ENCODE data around the gene SHANK2.

Gene SHANK2

DNA sequence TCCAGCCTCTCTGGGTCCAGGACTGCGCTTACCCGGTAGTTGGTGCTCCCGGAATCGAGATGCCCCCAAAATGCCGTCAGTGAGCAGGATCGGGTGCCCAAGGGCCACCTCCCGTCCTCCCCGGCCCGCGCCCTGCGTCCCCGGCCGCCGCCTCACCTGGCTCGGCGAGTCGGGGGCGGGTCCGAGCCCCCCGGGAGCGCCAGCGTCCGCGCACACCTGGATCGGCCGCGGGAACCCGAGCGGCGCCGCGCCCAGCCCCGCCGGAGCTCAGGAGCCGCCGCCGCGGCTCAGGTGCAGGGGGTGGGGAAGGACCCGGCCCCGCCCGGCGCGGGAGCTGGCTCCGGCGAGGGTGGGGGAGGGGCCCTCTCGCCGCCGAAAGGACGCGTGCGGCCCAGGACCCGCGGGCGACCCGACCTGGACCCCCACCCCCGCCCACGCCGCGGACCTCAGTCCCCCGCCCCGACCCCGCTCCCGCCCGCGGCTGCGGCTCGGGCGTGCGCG is at the start of gene SHANK2:
Gene SHANK2, minus strand, starts transcription at position 309 of the 501 bp plus-strand sequence. CDS start 105,251 bp downstream, outside the sequence.
- DNase-seq, result no peak

DNA sequence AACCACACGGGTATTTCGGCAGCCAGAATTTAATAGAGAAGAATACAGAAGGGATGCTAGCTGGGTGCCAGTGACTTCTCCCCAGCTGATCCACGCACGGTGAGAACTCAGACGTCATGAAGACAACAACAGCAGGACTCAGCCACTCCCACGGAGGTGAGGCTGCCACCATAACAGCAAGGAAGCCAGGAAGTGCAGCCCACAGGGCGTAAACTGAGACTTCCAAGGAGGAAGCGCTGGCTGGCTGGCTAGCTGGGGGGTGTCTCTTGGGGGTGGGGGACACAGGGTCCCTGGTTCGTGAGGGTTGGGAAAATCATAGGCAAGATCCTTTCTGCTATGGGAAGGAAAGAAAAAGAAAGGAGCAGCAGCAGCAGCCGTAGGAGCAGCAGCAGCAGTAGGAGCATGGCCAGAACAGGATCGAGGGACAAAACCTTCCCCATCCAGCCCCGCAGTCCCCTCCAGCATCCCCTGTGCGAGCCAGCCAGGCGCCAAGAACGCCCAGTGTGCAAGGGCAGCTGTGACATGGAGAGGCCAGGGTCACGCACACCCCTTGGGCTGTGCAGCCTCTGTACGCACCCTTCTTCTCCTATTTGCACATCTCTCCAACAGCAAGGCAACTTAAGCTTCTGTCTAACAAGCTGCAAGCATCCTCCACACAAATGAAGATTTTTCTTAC is 49.6 kb upstream of the SHANK2 start:
- no peak for DNase-seq

DNA sequence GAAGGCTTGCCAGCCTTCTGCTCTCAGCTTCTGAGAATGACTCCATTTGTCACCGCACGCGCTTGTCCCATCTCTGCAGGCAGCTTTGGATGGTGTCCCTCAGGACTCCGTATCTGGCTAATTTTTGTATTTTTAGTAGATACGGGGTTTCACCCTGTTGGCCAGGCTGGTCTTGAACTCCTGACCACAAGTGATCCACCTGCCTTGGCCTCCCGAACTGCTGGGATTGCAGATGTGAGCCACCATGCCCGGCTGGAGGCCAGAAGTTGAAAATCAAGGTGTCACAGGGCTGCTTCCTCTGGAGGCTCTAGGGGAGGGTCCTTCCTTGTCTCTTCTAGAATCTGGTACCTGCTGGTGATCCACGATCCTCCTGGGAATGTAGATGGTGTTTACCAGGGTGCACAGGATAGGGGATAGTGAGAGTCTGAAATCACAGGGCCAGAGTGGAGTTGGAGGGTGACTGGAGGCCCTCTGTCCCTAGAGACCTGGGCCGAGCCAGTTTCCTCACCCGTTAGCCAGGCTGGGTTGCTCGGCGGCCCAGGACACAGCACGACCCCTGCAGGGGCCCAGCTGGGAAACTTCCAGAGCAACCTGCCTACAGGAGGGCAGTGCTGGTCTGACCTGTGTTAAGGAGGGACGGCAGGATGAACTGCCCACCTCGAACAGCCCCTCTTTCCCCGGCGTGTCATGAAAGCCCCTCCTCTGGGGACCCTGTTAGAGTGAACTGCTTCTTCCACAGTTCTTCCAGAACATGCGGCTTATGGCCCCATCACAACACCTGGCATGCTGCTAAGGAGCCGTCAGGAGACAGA is 48.9 kb upstream of the SHANK2 start:
- no peak for DNase-seq

DNA sequence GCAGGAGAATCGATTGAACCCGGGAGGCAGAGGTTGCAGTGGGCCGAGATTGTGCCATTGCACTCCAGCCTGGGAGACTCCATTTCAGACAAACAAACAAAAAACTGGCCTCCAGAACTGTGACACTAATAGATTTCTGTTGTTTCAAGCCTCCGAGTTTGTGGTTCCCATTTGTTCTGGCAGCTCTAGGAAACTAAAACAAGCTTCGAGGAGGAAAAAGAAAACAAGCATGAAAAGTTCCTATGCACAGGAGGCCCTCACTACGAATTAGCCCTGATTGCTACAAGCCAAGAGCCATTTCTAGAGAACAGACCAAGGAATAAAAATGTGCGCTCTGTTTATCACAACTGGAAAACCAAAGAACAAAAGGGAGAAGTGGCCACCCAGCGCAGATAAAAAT is 47.8 kb upstream of the SHANK2 start:
- no peak for DNase-seq

DNA sequence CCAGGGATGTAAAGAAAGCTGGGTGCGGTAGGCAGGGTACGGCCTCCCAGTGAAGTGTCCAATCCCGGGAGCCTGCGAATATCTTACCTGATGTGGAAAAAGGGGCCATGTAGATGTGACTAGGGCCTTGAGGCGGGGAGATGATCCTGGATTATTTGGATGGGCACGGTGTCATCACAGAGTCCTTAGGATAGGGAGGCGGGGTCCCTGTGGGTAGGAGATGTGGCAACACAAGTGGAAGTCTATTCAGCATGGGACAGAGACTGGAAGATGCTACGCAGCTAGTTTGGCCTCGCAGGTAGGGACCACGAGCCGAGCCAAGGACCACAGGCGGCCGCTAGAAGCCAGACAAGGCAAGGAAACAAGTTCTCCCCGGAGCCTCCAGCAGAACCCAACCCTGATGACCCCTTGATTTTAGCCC is 46.4 kb upstream of the SHANK2 start:
- no peak for DNase-seq

DNA sequence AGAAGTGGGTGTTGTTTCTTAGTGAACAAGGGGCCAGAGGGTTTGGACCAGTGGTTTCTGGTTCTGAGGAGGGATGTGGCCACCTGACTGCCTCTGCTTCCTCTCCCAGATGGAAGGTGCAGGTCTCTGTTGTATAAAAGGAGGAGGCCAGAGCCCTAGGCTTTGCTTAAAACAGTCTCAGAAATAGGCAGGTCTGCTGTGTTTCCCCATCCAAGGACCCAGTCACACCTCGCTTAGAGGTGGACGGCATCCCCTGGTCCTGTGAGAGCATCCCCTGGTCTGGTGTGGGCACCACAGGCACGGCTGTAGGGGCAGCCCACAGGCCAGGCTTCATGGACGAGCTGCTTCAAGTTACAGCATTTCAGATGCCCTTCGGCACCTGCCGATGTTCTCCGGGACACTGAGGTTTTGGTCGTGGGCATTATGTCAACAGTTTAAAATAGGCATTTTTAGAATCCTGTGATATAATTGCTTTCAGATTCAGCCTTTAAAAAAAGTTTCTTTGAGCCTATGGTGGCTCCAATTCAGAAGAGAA is 45.7 kb upstream of the SHANK2 start:
- no peak for DNase-seq

DNA sequence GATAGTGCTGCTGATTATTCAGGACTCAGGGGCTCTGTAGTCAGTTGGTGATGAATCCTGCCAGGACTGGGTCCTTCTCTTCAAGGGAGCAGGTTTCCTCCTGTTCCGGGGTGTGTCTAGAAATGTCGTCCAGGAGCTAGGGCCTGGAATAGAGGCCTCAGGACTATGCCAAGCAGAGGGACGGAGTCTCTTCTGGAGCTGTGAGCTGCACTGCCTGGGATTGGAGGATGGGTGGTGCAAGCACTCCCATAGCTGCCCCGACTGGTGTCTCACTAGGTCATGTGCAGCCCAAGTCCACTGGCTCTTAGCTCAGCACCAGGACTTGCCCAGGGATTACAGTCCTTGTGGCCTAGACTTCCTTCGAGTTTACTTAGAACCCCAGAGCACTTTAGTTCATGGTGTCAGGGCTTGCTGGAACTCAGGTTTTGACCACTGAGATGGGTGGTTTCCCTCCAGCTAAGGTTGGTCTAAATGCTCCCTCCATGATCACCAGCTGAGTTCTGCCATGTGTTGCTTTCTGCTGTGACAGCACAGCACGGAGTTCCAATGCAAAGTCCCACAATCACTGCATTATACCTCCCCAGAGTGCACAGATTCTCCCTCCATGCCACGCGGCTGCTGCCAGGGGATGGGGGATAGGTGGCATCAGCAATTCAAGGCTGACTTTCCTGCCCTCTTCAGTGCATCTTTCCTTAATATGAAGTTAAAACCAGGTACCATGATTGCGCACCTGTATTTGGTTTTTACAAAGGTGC is 42.6 kb upstream of the SHANK2 start:
- no peak for DNase-seq

DNA sequence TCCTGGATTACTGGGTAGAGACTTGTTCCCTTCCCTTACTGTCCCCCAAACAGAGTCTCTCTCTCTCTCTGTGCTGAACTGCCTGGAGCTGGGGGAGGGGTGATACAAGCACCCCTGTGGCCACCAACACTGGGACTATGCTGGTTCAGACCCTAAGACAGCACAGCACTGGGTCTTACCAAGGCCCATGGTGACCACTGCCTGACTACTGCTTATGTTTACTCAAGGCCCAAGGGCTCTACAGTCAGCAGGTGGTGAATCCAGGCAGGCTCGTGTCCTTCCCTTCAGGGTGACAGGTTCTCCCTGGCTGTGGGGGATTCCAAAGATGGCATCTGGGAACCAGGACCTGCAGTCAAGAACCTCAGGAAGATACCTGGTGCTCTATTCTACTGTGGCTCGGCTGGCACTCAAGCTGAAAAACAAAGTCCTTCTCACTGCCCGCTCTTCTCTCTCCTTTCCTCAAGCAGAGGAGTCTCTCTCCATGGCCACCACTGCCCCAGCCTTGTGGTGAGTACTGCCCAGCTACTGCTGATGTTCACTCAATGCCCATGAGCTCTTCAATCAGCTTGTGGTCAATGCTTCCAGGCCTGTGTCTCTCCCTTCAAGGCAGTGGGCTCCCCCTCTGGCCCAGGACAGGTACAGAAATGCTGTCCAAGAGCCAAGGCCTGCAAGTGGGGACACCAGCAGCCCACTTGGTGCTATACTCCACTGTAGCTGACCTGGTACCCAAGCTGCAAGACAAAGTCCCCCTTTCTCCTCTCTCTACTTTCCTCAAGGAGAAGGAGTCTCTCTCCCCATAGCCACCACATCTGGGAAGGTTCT is 41.8 kb upstream of the SHANK2 start:
- DNase-seq, result no peak

DNA sequence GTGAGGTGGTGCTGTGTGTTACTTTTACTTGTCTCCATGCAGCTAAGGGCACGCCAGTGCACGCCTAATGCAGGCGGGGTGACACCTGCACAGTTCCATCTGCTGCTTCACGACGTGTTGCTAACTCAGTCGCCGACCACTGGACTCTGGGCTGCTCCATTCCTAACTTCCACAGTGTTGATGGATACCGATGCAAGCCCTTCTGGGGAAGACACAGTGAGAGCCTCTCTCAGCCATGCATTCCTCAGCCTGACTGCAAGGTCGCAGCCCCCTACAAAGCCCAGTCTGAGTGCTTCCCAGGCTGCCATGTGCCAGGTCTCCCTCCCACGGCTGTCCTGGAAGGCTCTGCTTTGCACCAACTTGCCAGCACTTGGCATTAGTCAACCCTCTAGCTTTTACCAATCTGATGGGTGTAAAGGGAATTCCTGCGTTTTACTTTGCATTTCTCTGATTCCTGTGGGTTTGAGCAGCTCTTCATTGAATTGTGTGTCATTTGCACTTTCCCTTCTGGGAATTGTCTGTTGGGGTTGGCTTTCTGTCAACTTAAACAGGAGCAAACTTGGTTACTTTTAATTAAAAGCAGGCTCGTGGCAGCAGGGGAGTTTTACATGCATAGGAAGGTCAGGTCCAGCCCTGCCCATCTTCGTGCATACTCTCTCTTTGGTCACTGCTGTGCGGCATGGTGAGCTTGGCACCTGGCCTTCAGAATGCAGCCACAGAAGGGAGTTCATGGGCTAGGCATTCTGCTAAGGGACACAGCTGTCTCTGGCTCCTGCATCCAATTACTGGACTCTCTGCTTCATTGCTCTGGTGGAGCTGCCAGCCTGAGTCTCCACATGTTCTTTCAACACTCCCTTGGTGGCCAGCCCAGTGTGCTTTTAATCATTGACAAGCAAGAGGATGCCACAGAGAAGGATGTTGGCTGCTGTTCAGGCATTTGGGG is 34.6 kb upstream of the SHANK2 start:
- peak; percentile 14 for DNase-seq

DNA sequence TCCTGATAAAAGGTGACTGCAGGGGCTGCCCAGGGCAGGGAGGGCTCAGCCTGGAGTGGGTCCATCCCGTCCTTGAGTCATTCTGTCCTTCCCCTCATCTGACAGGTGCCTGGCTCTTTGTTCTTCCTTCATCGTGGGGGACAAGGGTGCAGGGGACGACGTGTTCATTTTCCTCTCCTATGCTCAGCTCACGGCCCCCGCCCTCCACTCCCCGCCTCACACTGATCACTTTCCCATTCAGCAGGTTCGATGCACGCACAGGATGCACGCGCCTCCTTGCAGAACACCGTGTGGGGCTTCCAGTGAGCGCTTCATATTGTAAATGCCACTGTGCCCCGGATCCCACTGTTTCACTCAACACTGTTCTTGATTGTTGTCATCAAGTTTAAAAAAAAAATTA is 32.7 kb upstream of the SHANK2 start:
- no peak for DNase-seq

DNA sequence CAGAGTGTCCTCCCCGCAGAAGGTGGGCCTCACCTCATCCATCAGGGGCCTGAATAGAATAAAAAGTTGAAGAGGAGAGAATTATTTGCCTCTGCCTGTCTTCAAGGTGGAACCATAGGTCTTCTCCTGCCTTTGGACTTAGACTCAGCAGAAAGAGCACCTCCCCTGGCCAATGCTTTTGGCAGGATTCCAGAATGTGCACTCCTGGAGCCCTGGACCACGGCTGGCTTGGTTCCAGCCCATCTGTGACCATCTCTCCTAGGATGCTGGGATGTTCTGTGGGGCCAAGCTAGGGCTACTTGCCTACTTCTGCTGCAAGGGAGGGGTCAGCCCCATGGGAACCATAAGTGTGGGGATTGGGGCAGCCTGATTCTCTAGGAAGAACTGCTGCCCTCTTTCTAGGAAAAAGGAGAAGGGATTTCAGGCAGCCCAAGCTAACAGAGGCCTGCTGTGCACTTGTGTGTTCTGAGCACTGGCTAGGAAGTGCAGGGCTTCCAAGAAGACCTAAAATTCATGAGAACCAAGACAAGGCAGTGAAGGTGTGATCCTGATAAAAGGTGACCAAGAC is 32.2 kb upstream of the SHANK2 start:
- peak; percentile 40 for DNase-seq

DNA sequence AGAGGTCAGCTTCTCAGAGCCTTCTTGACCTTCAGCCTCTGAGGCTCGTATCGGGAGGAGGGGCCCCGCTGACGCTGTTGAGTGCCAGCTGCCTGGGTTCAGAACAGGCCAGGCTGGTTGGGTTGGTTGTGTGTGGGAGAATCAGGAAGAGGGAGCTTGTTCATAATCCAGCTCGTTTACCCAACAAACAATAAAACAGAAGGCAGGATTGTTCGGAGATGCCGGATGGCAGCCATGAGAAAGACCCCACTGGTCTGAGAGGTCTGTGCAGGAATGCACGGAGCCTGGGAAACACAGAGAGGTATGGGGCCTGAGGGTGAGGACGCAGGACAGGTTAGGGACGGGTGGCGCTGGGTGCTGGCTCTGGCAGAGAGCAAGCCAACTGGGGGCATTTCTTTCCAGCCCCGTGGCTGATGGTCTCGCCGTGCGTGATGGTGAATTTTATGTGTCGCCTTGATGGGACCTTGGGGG is 31.6 kb upstream of the SHANK2 start:
- no peak for DNase-seq

DNA sequence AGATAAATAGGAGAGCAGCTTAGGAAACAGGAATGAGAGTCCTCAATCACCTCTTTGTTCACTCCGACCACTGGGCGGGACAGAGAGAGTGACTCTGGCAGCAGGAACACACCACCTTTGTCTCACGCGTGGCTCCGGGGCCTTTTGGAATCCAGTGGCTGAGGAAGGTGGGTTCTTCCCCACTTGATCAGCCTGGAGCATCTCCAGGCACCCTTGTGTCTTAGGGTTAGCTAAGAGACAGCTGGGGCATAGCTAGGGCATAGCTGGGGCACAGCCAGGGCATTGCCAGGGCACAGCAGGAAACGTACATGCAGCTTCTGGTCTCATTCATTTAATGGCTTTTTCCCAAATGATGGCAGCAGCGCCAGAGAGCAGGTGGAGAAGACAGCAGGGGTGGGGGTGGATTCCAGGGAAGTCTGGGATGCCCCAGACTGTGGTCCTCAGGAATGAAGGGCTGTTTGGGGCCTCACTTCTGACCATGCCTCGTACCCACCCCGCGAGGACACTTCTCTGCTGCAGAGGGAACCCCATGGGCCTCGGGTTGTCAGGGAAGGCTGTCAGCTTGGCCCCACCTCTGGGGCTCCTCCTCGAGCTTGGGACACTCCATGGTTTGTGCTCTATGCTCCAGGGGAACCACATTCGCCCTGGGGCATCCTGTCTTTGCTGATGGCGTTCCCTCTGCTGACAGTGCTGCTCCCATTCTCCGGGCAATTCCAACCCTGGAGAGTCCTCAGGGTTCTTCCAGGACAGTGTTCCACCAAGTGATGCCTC is 30.4 kb upstream of the SHANK2 start:
- DNase-seq, result no peak

DNA sequence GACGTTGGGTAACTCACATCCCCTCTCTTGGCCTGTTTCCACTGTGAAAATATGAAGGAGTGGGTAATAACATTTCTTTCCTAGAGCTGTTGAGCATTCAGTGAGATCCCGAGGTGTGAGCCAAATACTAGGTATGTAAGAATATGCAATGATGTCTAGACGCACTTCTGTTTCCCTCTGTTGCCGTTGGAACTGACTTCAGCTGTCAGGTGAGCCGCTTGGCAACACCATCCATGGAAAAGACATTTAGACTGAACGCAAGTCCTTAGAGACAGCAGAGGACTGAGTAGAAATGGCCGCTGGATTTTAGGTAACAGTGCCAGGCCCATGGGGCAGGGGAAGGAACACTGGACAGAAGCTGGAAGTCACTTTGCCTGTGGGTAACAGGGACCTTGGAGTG is 29.5 kb upstream of the SHANK2 start:
- DNase-seq, result no peak

DNA sequence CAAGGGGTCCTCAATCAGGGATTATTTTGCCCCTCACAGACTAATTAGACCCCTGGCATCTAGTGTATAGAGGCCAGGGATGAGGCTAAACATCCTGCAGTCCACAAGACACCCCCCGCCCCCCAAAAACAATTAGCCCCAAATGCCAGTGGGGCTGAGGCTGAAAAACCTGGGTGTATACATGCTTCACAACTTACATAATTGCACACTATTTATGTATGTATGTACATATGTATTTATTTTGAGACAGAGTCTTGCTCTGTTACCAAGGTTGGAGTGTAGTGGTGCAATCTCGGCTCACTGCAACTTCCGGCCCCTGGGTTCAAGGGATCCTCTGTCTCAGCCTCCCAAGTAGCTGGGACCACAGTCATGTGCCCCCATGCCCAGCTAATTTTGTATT is 28.8 kb upstream of the SHANK2 start:
- no peak for DNase-seq

DNA sequence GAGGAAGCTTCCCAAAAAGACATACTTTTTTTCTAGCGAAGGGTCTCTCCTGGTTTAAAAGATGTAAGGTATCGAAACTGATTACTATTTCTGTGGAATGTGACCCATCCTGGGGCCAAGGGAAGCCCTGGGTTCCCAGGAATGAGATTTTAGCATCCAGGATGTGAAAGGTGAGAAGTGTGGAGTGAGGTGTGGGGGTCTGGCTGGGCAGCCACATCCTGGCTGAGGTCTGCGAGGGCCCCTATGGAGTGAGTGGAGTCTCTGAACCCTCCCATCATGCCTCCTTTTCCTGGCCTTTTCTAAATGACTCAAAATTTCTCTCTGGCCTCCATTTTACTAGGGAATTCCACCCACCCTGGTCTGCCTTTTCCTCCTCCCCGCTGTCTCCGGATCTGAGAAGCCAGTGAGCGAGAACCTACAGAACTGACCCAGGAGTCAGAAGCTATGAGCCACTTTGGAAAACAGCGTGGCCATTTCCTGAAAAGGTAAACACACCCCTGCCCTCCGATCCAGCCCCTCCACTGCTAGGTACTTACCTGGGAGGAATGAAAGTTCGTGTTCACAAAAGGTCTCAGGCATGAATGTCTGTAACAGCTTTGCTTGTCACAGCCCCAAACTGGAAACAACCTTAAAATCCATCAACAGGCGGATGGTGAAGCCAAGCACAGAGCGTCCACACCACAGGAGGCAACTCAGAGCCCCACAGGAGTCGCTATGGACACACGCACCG is 27.7 kb upstream of the SHANK2 start:
- no peak for DNase-seq

DNA sequence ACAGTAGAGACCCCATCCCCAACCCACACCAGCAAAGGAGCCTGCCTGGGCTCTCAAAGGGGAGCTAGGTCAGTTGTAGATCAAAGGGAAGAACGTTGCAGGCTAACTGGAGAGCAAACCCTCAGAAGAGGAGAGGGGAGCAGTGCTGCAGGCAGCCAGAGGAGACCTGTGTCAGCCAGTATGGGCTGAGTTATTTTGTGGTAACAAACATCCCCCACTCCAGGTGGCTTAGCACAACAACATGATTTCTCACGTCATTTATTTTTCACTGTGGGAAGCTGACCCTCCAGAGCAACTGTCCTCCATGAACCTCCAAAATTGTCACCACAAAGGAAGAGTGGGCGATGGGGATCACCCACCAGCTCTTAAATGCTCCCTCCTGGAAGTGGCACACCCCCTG is 19.8 kb upstream of the SHANK2 start:
- DNase-seq, result no peak

DNA sequence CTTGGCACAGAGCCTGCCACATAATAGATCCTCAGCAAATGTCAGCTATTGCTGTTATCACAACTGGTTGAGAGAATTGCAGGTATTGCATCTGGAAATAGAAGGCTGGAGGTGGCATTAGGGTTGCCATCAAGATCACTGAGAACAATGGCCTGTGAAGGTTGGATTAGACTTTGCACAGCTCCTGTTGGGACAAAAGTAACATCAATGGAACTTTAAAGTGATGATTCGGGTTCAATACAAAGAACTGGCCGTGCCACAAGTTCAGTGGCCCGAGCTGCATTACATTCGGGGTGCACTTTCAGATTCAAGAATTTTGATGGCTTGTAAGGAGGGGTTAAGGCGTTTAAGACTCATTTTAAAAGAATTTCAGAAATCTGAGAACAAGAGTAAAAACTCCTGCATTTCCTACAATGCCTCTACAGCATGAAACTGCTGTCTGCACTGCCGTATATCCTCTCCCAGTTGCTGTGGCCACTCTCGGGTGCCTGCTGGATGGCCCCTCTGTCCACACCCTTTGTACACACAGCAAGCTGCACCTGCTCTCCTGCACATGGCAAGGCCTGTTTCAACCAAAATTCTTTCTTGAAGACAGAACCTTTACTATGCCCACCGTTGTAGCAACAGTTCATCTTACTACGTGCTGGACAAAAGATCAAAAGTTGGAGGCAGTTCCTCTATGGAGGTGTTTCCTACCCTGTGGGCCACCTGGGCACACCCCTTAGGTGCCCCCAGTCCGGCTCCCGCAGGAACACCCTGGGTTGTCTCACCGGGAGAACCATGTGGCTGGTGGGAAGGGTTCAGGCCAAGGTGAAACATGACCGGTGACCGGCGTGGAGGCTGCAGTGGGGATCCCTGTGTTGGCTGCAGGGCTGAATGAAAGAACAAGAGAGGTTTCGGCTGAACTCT is 17.5 kb upstream of the SHANK2 start:
- DNase-seq, result no peak

Data from DMS79 treated with DMSO at 0.1 percent for 48 hours (cell line).